LNCAP (cell line): ENCODE results near the gene LIFR.

Source experiments
- CTCF ChIP-seq: fragments of 450-650 bp; IDR thresholded peaks from 2 replicates; pipeline ENCODE4 v1.5.1; 2017; ENCODE audit warnings: mild to moderate bottlenecking

The LIFR gene

GRCh38 chr5:38534156-38534453 is 22.3 kb downstream of the LIFR start:
- no peak for TF ChIP-seq CTCF

- TF ChIP-seq CTCF, result no peak
Observed at GRCh38 chr5:38533286-38534155, 22.9 kb downstream of the LIFR start.

GRCh38 chr5:38532165-38532669 is 24.2 kb downstream of the LIFR start:
- TF ChIP-seq CTCF, result no peak

- no peak for TF ChIP-seq CTCF
Observed at GRCh38 chr5:38531518-38531917, 24.9 kb downstream of the LIFR start.

- TF ChIP-seq CTCF, result no peak
Observed at GRCh38 chr5:38529955-38530646, 26.3 kb downstream of the LIFR start.

- no peak for TF ChIP-seq CTCF
Observed at GRCh38 chr5:38528162-38528703, 28.2 kb downstream of the LIFR start.

GRCh38 chr5:38527475-38527874 is 29.0 kb downstream of the LIFR start:
- no peak for TF ChIP-seq CTCF
